GM10266 (cell line): ENCODE measurements around the gene GMPR.

Experiments
- DNase-seq: peaks from one replicate; pipeline ENCODE4 v3.0.0; 2012; ENCODE audit errors: extremely low spot score
- CTCF ChIP-seq: IDR thresholded peaks from 2 replicates; pipeline ENCODE4 v1.5.1; 2012; ENCODE audit warnings: mild to moderate bottlenecking, low read depth; ENCODE audit not compliant: control insufficient read depth, insufficient read depth; ENCODE audit errors: missing control alignments

Gene GMPR

GRCh38 chr6:16273256-16273655, 34.9 kb downstream of the GMPR start:
- TF ChIP-seq CTCF, result no peak
- no peak for DNase-seq

GRCh38 chr6:16274483-16274882, 36.1 kb downstream of the GMPR start:
- no peak for TF ChIP-seq CTCF
- DNase-seq, result no peak

GRCh38 chr6:16274885-16275589, 36.6 kb downstream of the GMPR start:
- no peak for DNase-seq
- no peak for TF ChIP-seq CTCF

- TF ChIP-seq CTCF, result peak; percentile 39
- DNase-seq, result no peak
Measured at GRCh38 chr6:16277101-16277981, 39.0 kb downstream of the GMPR start.

- no peak for TF ChIP-seq CTCF
- no peak for DNase-seq
Measured at GRCh38 chr6:16278048-16278724, 39.8 kb downstream of the GMPR start.

- no peak for DNase-seq
- no peak for TF ChIP-seq CTCF
Measured at GRCh38 chr6:16278750-16279149, 40.4 kb downstream of the GMPR start.

- no peak for TF ChIP-seq CTCF
Measured at GRCh38 chr6:16279243-16279642, 40.9 kb downstream of the GMPR start.

More at GRCh38 chr6:16279243-16279642, 40.9 kb downstream of the GMPR start:
- no peak for DNase-seq
